Measurements from ENCODE around the gene CDC42.

DNA sequence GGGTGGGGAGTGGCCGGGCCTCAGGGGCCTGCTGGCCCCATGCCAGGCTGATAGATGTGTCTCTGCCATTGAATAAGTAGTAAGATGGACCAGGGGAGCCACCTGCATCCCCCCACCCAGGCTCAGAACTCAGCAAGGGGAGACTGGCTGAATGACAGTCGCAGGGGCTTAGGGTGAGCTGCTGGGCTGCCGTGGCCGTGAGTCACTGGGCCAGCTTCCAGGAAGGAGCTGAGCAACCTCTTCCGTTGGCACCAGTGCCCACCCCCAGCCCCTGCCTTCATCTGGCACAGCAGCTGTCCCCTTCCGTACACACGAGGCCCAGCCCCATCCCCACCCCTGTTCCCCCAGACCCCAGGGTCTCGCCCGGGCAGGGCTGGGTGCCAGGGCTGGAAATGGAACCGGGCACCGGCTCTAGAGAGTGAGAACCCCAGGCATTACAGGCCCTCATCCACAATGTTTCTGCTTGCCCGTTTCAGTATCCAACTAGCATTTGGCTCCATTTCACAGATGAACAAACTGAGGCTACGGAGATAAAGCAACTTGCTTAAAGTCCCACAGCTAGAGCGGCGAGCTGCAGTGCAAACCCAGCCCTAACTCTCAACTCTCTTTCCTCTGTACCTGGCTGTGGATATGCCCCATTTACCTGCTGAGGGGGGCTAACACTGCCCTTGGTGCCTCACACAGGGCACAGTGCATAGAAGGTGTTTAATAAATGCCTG is 80.2 kb downstream of the CDC42 start:
- TF ChIP-seq EZH2 (IDR thresholded peaks at IDR 0.05; ENCODE audit: borderline replicate concordance, low read depth, low read length, poor library complexity, severe bottlenecking): no peak
- TF ChIP-seq, protein P1, sequence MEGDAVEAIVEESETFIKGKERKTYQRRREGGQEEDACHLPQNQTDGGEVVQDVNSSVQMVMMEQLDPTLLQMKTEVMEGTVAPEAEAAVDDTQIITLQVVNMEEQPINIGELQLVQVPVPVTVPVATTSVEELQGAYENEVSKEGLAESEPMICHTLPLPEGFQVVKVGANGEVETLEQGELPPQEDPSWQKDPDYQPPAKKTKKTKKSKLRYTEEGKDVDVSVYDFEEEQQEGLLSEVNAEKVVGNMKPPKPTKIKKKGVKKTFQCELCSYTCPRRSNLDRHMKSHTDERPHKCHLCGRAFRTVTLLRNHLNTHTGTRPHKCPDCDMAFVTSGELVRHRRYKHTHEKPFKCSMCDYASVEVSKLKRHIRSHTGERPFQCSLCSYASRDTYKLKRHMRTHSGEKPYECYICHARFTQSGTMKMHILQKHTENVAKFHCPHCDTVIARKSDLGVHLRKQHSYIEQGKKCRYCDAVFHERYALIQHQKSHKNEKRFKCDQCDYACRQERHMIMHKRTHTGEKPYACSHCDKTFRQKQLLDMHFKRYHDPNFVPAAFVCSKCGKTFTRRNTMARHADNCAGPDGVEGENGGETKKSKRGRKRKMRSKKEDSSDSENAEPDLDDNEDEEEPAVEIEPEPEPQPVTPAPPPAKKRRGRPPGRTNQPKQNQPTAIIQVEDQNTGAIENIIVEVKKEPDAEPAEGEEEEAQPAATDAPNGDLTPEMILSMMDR (conservative IDR thresholded peaks at IDR 0.05; ENCODE audit: low read depth, low read length): no peak
